NCI-H1694 treated with DMSO at 0.1 percent for 48 hours (cell line): Measurements from ENCODE around the gene CADM4.
A peak's percentile ranks its signal among the peaks of the same experiment; 100 is the strongest.

Experiments used
- DNase-seq: peaks from one replicate; lab custom pipeline; 2025; lab: John Stamatoyannopoulos, UW

The CADM4 gene

DNA sequence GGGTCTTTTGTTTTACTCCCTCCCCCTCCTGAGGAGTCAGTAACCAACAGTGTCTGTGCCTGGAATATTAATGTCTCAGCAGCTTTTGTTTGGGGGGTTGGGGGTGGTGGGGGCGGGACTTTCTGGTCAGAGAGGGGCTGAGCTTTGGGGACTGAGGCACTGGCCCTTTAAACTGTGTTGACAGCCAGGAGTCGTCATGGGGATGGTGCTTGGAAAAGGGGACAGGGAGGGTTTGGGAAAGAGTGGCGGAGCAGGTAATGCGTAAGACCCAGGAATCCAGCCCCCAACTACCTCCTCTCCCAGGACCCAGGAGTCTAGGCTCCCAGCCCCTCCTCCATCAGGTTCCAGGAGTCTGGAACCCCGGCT is 5.2 kb downstream of the CADM4 start:
- DNase-seq = no peak

DNA sequence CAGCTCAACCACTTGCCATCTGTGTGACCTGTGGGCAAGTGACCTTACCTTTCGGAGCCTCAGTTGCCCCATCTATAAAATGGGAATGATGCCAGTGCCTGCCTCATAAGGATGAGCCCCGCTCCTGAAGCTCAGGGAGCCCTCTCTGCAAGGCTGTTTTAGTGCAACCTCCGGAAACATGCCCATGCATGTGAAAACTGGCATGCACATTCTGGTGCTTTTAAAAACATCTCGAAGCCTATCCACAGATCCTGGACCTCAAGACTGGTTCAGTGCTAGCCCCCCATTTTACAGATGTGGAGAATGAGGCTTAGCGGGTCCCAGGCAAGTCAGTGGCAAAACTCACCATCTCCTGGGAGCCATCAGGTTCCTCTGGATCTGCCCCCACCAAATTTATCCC is 5.6 kb downstream of the CADM4 start:
- no peak for DNase-seq

DNA sequence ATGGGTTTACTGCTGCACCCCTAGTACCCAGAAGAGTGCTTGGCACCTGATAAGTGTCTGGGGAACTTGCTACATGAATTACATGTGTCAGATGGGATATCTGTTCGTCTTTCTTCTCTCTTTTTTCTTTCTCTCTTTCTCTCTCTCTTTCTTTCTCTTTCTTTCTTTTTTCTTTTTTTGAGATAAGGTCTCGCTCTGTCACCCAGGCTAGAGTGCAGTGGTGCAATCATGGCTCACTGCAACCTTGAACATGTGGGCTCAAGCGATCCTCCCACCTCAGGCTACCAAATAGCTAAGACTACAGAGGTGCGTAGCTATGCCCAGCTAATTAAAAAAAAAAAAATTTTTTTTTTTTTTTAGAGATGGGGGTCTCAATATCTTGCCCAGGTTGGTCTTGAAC is 6.1 kb downstream of the CADM4 start:
- DNase-seq = no peak

DNA sequence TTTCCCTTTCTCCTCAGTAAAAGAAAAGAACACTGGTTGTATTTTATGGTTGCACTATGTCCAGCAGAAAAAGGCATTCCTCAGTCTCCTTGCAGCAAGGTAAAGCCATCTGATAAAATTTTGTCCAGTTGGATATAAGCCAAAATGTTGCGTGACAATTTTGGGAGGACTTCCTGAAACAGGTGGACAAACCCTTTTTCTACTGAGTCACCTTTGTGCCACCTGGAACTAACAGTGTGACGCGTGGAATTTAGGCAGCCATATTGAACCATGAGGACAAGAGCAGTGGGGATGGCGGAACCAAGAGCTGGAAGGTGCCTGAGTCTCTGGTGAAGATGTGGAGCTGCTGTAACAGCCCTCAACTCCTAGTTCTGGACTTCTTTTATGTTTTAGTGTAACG is 8.2 kb downstream of the CADM4 start:
- DNase-seq = no peak

DNA sequence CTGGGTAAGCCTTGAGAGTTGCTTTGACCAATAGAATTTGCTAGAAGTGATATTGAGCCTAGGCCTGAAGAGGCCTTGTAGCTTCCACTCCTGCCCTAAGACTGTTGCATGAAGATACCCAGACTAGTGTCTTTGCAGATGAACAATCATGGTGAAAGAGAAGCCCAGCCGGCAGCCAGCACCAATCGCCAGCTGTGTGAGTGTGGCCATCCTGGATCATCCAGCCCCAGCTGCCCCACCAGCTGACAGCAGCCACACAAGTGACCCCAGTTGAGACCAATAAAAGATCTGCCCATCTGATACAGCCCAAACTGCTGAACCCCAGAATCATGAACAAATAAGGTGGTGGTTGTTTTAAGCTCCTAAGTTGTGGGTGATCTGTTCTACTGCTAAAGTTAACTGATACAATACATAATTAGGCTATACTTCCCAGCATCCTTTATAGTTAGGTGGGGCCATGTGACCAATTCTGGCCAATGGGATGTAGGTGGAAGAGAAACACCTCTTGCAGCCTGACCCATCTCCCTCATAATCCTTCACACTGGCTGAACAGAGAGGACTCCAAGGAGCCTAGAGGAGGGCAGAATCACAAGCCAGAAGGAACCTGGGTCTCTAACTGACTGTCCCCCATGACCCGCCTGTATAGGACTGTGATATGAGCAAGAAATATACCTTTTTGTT is 10.9 kb downstream of the CADM4 start:
- DNase-seq = no peak

DNA sequence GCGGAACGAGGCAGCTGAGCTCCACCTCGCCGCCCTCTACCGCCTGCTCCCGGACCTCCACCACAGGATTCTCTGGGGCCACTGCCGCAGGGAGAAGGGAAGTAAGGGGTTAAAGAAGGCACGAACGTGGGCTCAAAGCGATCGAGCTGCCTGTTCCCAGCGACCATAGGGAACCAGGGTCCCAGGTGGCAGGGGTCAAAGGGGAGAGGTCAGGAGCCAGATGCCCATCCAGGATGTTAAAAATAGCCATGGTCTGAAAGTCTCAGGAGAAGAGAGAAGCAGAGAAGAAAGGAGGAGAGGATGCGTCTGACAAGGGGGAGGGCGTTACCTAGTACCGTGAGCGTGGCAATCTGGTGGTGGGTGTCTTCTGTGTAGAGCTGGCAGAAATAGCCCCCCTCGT is 12.8 kb downstream of the CADM4 start:
- DNase-seq = no peak

DNA sequence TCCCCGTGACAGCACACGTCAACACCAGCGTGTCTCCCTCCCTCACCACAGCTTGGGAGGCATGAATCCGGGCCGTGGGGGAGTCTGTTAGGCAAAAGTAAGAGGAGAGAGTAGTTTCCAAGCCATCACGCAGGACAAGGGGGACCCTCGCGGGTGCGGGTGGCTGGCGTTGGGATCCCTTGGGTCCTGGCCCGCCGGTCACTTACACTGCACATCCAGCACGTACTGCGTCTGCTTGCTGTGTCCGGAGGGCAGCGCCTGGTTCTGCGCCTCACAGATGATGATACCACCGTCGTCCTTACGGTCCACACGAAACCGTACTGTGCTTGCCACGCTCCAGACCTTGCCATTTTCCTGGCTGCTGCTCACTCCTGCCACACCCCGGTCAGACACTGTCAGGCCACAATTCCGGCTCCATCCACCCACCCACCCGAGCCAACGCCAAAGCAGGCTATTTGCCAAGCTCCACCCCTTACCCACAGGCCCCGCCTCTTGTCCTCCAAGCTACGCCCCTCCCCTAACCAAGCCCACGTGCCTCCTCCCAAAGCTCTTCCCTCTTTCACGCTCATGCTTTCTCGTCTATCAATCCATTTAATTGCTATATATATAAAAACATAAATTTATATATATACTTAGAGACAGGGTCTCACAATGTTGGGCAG is 13.6 kb downstream of the CADM4 start:
- DNase-seq = no peak

DNA sequence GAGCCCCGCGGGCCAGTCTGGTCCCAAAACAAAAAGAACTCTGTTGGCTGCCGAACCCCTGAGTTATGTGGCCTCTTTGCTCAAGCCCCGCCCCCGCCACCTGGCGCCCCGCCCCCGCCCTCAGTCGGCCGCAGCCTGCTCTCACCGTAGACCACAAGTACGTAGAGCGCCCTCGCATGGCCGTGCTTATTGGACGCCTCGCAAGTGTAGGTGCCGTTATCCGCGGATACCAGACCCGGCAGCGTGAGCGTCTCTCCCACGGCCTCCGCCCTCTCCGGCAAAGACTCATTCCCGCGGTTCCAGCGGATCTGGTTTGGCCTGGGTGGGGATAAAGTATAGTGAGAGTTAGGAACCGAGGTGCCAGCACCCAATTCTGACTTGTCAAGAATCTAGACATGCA is 14.7 kb downstream of the CADM4 start:
- no peak for DNase-seq

DNA sequence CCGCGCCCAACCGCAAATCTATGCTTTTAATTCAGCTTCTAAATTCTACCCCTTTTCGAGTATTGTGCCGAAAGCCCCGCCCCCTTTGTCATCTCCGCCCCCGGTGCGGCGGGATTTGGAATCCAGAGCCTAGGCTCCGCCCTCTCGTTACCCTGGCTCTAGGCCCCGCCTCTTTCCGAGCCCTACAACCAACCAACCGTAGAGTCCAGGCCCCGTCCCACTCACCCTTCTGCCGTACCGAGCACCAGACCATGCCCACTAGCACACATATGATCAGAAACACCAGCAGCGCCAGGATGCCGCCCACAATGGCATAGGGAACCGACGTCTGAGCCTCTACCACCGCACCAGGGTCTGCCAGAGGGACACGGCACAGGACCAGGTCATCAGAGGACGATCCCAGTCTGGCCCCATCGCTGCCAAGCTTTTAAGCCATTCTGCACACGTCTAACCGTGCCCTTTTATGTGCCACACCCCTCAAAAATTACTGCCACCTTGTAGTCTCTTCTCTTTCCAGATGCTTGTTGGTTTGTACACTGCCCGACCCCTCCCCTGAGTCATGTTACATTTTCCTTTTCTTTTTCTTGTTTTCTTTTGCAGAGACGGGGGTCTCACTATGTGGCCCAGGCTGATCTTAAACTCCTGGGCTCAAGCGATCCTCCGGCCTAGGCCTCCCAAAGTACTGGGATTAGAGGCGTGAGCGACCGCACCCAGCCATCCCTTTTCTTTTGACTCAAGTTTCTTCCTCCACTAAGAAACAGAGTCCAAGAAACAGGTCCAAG is 15.6 kb downstream of the CADM4 start:
- DNase-seq = no peak

DNA sequence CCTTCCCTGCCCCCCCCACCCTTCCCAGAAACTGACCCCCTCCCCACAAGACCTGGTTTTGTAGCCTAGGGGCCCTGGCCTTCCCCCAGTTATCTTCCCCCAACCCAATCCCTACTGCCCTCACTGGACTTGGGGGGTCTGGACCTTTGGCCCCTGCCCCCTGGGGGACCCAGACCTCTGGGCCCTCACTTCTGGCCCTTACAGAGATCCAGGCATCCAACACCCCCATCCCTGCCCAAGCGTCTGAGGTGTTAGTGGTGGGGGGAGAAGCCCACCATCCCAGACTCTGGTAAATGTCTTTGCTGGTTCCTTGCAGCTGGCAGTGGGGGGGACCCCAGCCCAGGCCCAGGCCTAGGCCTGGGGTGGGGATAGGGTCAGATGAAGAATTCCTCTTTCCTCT is 16.7 kb downstream of the CADM4 start:
- DNase-seq = no peak

DNA sequence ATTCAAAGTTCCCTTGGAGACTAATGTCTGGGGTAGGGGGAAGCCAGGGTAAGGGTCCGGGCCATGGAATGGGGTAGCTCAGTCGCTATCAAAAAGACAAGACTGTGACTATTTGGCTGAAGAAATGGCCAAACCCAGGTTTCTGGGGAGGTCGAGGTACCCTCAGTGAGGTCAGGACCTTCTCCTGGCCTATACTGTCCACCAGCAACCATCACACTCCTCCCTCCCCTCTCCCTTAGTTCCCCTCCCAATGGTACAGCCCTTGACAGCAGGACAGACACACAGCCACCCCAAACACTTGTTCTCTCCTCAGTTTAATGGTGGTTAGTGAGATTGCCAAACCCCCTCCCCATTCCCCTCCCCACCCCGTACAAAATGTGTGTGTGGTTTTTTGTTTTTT is 17.6 kb downstream of the CADM4 start:
- DNase-seq = no peak

DNA sequence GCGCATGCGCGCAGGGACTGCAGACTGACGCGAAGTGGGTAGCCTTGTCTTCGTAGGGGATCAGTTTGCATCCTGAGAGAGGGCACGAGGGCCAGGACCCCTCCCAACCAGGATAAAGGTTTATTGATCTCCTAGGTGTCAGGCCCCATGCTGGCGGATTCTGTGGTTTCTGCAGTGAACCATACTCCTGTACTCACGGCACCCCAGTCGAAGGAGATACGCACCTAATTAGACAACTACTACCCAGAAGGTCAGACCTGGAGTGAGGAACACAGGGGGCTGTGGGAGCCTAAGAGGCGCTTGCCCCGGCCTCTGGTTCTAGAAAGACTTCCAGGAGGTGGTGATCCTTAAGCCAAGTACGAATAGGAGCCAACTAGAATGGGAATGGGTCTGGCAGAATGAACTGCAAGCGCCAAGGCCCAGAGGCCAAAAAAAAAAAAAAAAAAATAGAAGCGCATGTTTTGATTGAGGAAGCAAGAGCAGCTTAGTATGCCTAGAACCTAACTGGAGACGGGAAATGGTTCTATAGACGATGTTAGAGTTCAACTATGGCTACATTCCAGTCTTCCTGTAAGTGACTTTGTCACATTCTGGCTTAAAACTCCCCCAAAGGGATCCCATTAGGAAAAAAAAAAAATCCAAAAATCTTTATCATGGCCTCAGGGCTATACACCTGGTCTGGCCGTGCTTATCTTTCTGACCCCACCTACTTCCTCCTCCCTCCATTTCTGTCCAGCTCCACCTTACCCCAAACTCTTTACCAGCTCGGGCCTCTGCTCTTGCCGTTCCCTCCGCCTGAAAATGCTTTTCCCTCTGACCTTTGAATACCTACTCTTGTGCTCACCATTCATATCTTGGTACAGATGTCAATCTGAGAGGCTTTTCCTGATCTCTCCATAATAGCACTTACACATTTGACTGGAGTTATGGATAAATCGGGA is 19.3 kb downstream of the CADM4 start:
- DNase-seq = no peak

DNA sequence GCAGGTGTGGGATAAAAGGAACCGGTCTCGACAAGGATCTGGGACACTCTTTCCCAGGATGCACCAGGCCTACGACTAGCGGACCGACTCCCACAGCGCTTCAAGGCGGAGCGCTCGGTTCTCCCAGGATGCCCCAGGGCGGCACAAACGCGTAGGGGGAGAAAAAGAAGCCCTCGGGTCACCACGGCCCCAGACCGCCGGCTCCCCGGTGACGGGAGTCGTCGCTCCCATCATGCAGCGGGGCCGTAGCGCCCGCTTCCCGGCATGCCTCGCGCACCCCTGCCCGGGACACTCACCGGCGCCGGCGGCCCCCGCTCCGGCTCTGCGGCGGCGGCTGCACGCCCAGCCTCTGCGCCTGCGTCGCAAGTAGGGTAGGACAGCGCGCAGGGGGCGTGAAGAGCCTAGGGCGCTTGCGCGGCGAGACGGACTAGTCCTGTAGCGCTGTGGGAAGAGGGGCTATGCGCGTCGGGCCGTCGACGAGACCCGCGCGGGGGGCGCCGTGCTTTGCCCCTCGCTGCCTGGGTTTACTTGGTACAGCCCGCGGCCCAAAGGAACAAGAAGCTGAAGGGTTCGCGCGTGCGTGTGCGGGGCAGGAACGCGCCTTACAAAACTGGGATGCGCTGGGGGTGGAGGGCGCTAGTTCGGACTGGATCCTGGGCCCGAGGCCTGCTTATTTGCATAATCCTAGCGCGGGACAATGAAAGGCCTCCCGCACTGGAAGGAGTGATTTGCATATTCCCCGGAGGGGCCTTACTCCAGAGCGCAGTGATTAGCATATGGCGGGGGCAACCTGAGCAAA is 20.2 kb downstream of the CADM4 start, which contains the start of gene ZNF428:
TSS of gene ZNF428 (minus strand) at position 368 of the 799 bp plus-strand sequence. CDS start 5,325 bp downstream, outside the sequence.
- DNase-seq = peak; percentile 87

DNA sequence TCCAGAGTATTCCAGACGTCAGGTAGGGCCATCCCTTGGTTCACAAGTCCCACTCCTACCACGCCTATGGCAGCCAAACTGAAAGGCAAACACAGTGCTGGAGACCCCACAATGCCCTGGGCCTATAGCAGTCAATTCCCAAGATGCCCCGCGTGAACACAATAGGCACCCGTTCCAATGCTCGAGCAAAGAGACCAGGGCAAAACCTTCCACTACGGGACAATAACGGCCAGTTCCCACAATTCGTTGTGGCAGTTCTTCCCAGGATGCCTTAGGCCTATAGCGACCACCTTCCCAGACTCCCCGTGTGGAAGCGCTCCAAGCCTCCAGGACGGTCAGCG is 20.8 kb downstream of the CADM4 start:
- DNase-seq = peak; percentile 87

DNA sequence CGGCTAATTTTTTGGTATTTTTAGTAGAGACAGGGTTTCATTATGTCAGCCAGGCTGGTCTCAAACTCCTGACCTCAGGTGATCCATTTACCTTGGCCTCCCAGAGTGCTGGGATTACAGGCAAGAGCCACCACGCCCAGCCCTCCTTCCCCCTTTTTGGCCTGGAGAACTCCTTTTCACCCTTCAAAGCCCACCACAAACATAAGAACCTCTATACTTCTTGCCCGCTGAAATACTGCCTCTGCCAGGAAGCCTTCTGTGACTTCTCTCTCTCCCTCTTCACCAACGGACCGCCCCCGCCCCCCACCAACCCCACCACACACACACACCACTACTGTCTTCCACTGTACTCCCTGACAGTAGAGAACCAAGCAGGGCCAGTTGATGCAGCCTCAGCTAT is 22.7 kb downstream of the CADM4 start:
- DNase-seq = no peak

DNA sequence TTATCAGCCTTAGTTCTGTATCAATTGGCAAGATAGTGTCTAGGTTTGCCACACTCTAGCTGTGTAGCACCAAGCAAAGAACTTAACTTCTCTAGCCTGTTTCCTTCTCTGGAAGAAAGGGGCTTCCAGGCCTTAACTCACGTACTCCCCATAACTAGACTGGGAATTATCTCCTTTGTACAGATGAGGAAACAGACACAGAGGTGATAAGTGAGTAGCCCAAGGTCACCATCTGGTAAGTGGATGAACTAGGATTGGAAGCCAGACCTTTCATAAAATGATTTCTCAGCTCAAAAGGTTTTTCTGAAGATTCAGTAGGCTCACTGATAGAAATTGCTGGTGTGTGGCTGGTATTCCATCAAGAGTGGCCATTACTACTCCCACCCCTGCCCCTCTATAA is 23.3 kb downstream of the CADM4 start:
- no peak for DNase-seq

DNA sequence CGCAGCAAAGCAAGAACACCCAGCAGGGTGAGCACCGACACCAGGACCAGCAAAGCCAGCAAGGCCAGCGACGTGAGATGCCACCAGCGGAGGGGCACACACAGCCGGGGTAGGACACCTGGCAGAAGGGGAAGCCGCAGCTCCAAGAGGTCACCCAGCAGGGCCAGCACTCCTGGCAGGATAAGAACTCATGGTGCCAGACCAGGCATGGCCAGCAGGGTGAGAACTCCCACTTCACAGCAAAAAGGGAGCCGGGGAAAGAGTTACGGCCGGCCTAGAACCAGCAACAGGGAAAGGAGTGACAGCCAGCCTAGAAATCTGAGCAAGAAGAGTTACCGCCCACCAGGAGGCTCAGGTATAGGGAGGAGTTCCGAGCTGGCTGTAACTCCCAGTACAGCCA is 27.3 kb downstream of the CADM4 start:
- no peak for DNase-seq

DNA sequence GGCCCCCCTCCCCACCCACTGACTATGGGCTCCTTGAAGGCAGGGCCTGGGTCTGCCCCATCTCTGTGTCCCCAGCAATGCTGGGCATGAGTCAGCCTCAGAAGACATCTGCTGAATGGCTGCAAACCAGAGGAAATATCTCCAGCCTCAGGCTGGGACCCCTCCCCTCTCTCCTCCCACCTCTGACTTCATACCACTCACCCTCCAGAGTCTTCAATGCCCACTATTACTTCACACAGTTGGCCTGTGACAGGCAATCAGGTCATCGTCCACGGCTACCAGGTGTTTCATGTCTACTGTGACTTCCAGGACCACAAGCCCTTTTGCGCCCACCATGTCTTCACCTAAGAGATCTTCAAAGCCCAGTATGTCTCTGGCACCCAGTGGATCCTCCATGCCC is 27.9 kb downstream of the CADM4 start, which contains the start of gene SRRM5:
TSS of gene SRRM5 (plus strand) at position 301 of the 400 bp plus-strand sequence. CDS start at position 335, 34 bp downstream.
- DNase-seq = no peak

DNA sequence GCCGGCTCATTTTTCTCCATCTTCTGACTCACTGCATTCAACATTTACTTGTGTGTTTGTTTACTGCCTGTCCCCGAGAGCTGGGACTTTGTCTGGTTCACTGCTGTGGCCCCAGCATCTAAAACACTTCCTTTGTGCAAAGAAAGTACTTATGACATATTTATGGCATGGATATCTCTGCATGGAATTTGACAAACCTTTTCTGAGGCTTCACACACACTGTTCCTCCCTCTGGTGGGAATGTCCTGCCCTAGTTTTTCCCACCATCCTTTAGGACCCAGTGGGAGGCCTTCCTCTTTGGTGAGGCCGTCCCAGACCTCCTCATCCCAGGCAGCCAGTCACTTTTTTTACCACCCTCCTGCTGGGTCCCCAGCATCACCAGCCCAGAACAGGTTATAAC is 29.2 kb downstream of the CADM4 start:
- no peak for DNase-seq

DNA sequence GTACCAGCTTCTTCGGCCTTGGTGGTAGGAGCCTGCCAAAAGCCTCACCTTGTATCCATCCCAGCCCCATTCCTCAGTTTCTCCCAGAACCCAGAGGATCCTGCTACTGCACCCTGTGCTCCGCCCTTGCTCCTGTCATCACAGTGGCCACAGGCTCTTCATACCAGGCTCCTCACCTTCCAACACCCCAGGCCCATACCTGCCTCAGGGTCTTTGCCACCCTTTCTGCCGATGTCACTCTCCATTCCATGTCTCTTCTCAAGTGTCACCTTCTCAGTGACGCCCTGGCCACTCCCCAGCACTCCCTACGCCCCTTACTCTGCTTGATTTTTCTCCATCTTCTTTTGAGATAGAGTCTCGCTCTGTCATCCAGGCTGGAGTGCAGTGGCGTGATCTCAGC is 29.8 kb downstream of the CADM4 start:
- no peak for DNase-seq
